IPS DF 19.7 (cell line): ENCODE data around the gene NRK.
"Not testable (repeated sequence)": the region's sequence is repeated elsewhere in the genome, so short reads cannot be mapped to it uniquely, and the experiment has no call there.

ENCODE experiments used
- DNase-seq: peaks from one replicate; pipeline ENCODE4 v3.0.0-alpha.2; 2013; ENCODE audit warnings: low read depth, low spot score

Gene NRK

GRCh38 chrX:105882581-105883275 is 60.4 kb downstream of the NRK start:
- no peak for DNase-seq

GRCh38 chrX:105894721-105895120 is 72.4 kb downstream of the NRK start:
- DNase-seq = no peak

- no peak for DNase-seq
These were observed 87.2 kb downstream of the NRK start for GRCh38 chrX:105909576-105909975.

GRCh38 chrX:105910563-105911105 is 88.3 kb downstream of the NRK start:
- no peak for DNase-seq

GRCh38 chrX:105945266-105945665 is 122.9 kb downstream of the NRK start:
- no peak for DNase-seq

GRCh38 chrX:105969487-105969886 is 147.1 kb downstream of the NRK start:
- no peak for DNase-seq

- no peak for DNase-seq
These were observed 150.5 kb downstream of the NRK start for GRCh38 chrX:105972690-105973386.

- no peak for DNase-seq
These were observed 151.0 kb downstream of the NRK start for GRCh38 chrX:105973387-105973739.

GRCh38 chrX:105975382-105975781 is 153.0 kb downstream of the NRK start:
- DNase-seq = no peak

GRCh38 chrX:105981772-105982485 is 159.6 kb downstream of the NRK start:
- DNase-seq = no peak

GRCh38 chrX:105988487-105988886 is 166.1 kb downstream of the NRK start:
- not testable (repeated sequence) for DNase-seq

GRCh38 chrX:105999294-105999693 is 177.0 kb downstream of the NRK start:
- no peak for DNase-seq

GRCh38 chrX:106000203-106000602 is 177.9 kb downstream of the NRK start:
- no peak for DNase-seq

- DNase-seq = not testable (repeated sequence)
These were observed 178.3 kb downstream of the NRK start for GRCh38 chrX:106000609-106001008.

GRCh38 chrX:106005684-106006083 is 183.3 kb downstream of the NRK start:
- DNase-seq = no peak

- no peak for DNase-seq
These were observed 185.5 kb downstream of the NRK start for GRCh38 chrX:106007815-106008214.
